Measurements from ENCODE around the gene RNASE12. TPM values are rescaled to one million over a fixed set of nuclear protein-coding genes. Genes with fewer than 3 reads are reported as not detected.
A peak's percentile ranks its signal among the peaks of the same experiment; 100 is the strongest.

The RNASE12 gene
- total and polyA plus RNA-seq, 7 donors: not detected

GRCh38 chr14:20631023-20631879, 40.1 kb upstream of the RNASE12 start:
- no peaks in the 10 kb centered on the region for H3K9me3 ChIP-seq

GRCh38 chr14:20630340-20631022, 39.3 kb upstream of the RNASE12 start:
- TF ChIP-seq POLR2AphosphoS5 (IDR thresholded peaks at IDR 0.05): no peak
- TF ChIP-seq POLR2A (IDR thresholded peaks at IDR 0.05): no peak
- TF ChIP-seq EP300 (IDR thresholded peaks at IDR 0.05): no peak
- TF ChIP-seq, protein P1, sequence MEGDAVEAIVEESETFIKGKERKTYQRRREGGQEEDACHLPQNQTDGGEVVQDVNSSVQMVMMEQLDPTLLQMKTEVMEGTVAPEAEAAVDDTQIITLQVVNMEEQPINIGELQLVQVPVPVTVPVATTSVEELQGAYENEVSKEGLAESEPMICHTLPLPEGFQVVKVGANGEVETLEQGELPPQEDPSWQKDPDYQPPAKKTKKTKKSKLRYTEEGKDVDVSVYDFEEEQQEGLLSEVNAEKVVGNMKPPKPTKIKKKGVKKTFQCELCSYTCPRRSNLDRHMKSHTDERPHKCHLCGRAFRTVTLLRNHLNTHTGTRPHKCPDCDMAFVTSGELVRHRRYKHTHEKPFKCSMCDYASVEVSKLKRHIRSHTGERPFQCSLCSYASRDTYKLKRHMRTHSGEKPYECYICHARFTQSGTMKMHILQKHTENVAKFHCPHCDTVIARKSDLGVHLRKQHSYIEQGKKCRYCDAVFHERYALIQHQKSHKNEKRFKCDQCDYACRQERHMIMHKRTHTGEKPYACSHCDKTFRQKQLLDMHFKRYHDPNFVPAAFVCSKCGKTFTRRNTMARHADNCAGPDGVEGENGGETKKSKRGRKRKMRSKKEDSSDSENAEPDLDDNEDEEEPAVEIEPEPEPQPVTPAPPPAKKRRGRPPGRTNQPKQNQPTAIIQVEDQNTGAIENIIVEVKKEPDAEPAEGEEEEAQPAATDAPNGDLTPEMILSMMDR (IDR thresholded peaks at IDR 0.05): no peak
- H3K4me1 ChIP-seq: peaks cover 0 to 47% (median 42%) of the 10 kb centered on the region in 4 donors
- WGBS, 2 donors: 1 to 2% methylated on average over 23 of the region's 23 CpGs
- H3K36me3 ChIP-seq: no peaks in the 10 kb centered on the region
- intact Hi-C loops (cut with DNase I): no loop called here
- H3K27me3 ChIP-seq: no peaks in the 10 kb centered on the region
- no peak for DNase-seq
- H3K9me3 ChIP-seq: no peaks in the 10 kb centered on the region
- H3K4me3 ChIP-seq: peak overlapping the region; percentile 14 to 43 (median 22)
- H3K27ac ChIP-seq: no peak overlapping the region

More at GRCh38 chr14:20631023-20631879, 40.1 kb upstream of the RNASE12 start:
- WGBS, 2 donors: 1% methylated on average over 19 of the region's 19 CpGs
- Histone ChIP-seq H3K4me3 (peak overlapping the region; percentile 14 to 43 (median 28)), H3K4me1 (peaks cover 0 to 40% (median 34%) of the 10 kb centered on the region in 4 donors), H3K36me3 (no peaks in the 10 kb centered on the region), H3K27ac (no peak overlapping the region), H3K27me3 (no peaks in the 10 kb centered on the region)
- DNase-seq: no peak
- intact Hi-C loops (cut with DNase I): no loop called here
- TF ChIP-seq EP300 (IDR thresholded peaks at IDR 0.05): no peak

- DNase-seq: no peak
- intact Hi-C loops (cut with DNase I): no loop called here
- Histone ChIP-seq H3K36me3 (no peaks in the 10 kb centered on the region), H3K9me3 (no peaks in the 10 kb centered on the region), H3K27ac (no peak overlapping the region), H3K4me1 (peaks cover 0 to 55% (median 44%) of the 10 kb centered on the region in 4 donors), H3K4me3 (no peak overlapping the region), H3K27me3 (peaks cover 0 to 4% (median 0%) of the 10 kb centered on the region in 3 donors)
- 52 to 56% methylated on average over 10 of the region's 10 CpGs for WGBS, 2 donors
- TF ChIP-seq, protein P1 (IDR thresholded peaks at IDR 0.05): no peak
- TF ChIP-seq POLR2AphosphoS5 (IDR thresholded peaks at IDR 0.05): no peak
- TF ChIP-seq EP300 (IDR thresholded peaks at IDR 0.05): no peak
- no peak for TF ChIP-seq POLR2A (IDR thresholded peaks at IDR 0.05)
Observed at GRCh38 chr14:20628063-20628854, 37.1 kb upstream of the RNASE12 start.

- intact Hi-C loops (cut with DNase I): no loop called here
- H3K36me3 ChIP-seq: no peaks in the 10 kb centered on the region
- DNase-seq: no peak
- no peak overlapping the region for H3K27ac ChIP-seq
- no peak overlapping the region for H3K4me3 ChIP-seq
- WGBS, 2 donors: 73 to 76% methylated on average over 5 of the region's 5 CpGs
- TF ChIP-seq, protein P1 (IDR thresholded peaks at IDR 0.05): no peak
- TF ChIP-seq POLR2AphosphoS5 (IDR thresholded peaks at IDR 0.05) (no peak), EP300 (IDR thresholded peaks at IDR 0.05) (no peak), POLR2A (IDR thresholded peaks at IDR 0.05) (no peak)
- peaks cover 0 to 7% (median 0%) of the 10 kb centered on the region in 3 donors for H3K27me3 ChIP-seq
- H3K9me3 ChIP-seq: no peaks in the 10 kb centered on the region
- H3K4me1 ChIP-seq: peaks cover 0 to 48% (median 42%) of the 10 kb centered on the region in 4 donors
Observed at GRCh38 chr14:20627346-20628027, 36.3 kb upstream of the RNASE12 start.

Measured in sigmoid colon (tissue), 7 donors.